ENCODE data around the gene LHPP.

DNA sequence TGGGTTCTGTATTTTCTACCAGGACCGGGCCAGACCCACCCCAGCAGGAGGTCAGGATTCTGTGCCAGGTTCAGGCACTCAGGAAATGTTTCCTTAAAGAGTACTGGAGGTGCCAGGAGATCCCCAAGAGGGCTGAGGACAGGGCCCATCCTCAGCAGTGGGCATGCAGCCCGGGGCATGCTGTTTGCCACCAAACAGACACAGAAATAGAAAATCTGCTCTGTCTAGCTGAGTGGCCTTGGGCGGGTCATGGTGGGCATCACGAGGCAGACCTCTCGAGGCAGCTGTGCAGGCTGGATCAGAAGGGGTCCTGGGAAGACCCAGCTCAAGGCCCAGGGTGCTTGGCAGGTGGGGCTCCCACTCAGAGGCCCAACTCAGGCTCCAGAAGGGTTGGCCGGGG lies 177.6 kb downstream of the LHPP start:
- TF ChIP-seq, protein P1, sequence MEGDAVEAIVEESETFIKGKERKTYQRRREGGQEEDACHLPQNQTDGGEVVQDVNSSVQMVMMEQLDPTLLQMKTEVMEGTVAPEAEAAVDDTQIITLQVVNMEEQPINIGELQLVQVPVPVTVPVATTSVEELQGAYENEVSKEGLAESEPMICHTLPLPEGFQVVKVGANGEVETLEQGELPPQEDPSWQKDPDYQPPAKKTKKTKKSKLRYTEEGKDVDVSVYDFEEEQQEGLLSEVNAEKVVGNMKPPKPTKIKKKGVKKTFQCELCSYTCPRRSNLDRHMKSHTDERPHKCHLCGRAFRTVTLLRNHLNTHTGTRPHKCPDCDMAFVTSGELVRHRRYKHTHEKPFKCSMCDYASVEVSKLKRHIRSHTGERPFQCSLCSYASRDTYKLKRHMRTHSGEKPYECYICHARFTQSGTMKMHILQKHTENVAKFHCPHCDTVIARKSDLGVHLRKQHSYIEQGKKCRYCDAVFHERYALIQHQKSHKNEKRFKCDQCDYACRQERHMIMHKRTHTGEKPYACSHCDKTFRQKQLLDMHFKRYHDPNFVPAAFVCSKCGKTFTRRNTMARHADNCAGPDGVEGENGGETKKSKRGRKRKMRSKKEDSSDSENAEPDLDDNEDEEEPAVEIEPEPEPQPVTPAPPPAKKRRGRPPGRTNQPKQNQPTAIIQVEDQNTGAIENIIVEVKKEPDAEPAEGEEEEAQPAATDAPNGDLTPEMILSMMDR (IDR thresholded peaks at IDR 0.05): no peak
- no peak for TF ChIP-seq POLR2A (IDR thresholded peaks at IDR 0.05)
